Kidney epithelial cell (primary cell): ENCODE results near the gene KCTD12. TPM values are rescaled to one million over a fixed set of nuclear protein-coding genes. Genes with fewer than 3 reads are reported as not detected.

Experiments used
- DNase-seq: peaks from one replicate; pipeline ENCODE4 v3.0.0-alpha.2; 2010; ENCODE audit warnings: low read depth
- H3K27me3 ChIP-seq: 2 replicates; pipeline ENCODE4 v1.6.0; 2011; ENCODE audit warnings: low read length; ENCODE audit not compliant: control insufficient read depth, insufficient read depth
- H3K36me3 ChIP-seq: 2 replicates; pipeline ENCODE4 v1.5.1; 2011; ENCODE audit warnings: low read length; ENCODE audit not compliant: control insufficient read depth, insufficient read depth
- H3K4me3 ChIP-seq: 2 replicates; pipeline ENCODE4 v1.5.1; 2011; ENCODE audit warnings: low read depth, mild to moderate bottlenecking, control low read depth, low read length
- CTCF ChIP-seq: IDR thresholded peaks from 2 replicates; pipeline ENCODE4 v1.5.1; 2011; ENCODE audit warnings: mild to moderate bottlenecking, moderate library complexity, low read length, control low read depth, inconsistent platforms; ENCODE audit not compliant: insufficient read depth, poor library complexity, severe bottlenecking
- total RNA-seq: library from RNA; depleted of rRNA; stranded (reverse); fragments of >200 nt; gene quantifications from 2 replicates; pipeline ENCODE4 v1.2.3, GENCODE V29; 2015

KCTD12 gene
- total RNA-seq, 1 donor from 2014 or later = 5.4 TPM

- Histone ChIP-seq H3K27me3 (no peaks in the 10 kb centered on the region), H3K36me3 (no peaks in the 10 kb centered on the region), H3K4me3 (peak overlapping the region; percentile 55)
- TF ChIP-seq CTCF = peak; percentile 62
- no peak for DNase-seq
Observed at GRCh38 chr13:76885203-76886004, 801 bp downstream of the KCTD12 start.

- Histone ChIP-seq H3K4me3 (peak overlapping the region; percentile 55), H3K27me3 (no peaks in the 10 kb centered on the region), H3K36me3 (no peaks in the 10 kb centered on the region)
- no peak for DNase-seq
- no peak for TF ChIP-seq CTCF
Observed at GRCh38 chr13:76884907-76885202, 1.4 kb downstream of the KCTD12 start.

- peak; percentile 40 for TF ChIP-seq CTCF
- DNase-seq = no peak
- H3K4me3 ChIP-seq = peak overlapping the region; percentile 55
- no peaks in the 10 kb centered on the region for H3K36me3 ChIP-seq
- no peaks in the 10 kb centered on the region for H3K27me3 ChIP-seq
Observed at GRCh38 chr13:76884186-76884906, 1.9 kb downstream of the KCTD12 start.

- H3K36me3 ChIP-seq = no peaks in the 10 kb centered on the region
- DNase-seq = no peak
- no peaks in the 10 kb centered on the region for H3K27me3 ChIP-seq
- no peak for TF ChIP-seq CTCF
- no peak overlapping the region for H3K4me3 ChIP-seq
Observed at GRCh38 chr13:76883236-76883635, 3.0 kb downstream of the KCTD12 start.

GRCh38 chr13:76882431-76882830 lies 3.8 kb downstream of the KCTD12 start:
- no peak for TF ChIP-seq CTCF
- no peaks in the 10 kb centered on the region for H3K36me3 ChIP-seq
- no peak overlapping the region for H3K4me3 ChIP-seq
- no peak for DNase-seq
- no peaks in the 10 kb centered on the region for H3K27me3 ChIP-seq

- H3K27me3 ChIP-seq = no peaks in the 10 kb centered on the region
- no peaks in the 10 kb centered on the region for H3K36me3 ChIP-seq
- no peak overlapping the region for H3K4me3 ChIP-seq
- no peak for DNase-seq
- no peak for TF ChIP-seq CTCF
Observed at GRCh38 chr13:76879883-76880270, 6.3 kb downstream of the KCTD12 start.
